Measurements from ENCODE around the gene NRDE2.

Gene NRDE2, protein sequence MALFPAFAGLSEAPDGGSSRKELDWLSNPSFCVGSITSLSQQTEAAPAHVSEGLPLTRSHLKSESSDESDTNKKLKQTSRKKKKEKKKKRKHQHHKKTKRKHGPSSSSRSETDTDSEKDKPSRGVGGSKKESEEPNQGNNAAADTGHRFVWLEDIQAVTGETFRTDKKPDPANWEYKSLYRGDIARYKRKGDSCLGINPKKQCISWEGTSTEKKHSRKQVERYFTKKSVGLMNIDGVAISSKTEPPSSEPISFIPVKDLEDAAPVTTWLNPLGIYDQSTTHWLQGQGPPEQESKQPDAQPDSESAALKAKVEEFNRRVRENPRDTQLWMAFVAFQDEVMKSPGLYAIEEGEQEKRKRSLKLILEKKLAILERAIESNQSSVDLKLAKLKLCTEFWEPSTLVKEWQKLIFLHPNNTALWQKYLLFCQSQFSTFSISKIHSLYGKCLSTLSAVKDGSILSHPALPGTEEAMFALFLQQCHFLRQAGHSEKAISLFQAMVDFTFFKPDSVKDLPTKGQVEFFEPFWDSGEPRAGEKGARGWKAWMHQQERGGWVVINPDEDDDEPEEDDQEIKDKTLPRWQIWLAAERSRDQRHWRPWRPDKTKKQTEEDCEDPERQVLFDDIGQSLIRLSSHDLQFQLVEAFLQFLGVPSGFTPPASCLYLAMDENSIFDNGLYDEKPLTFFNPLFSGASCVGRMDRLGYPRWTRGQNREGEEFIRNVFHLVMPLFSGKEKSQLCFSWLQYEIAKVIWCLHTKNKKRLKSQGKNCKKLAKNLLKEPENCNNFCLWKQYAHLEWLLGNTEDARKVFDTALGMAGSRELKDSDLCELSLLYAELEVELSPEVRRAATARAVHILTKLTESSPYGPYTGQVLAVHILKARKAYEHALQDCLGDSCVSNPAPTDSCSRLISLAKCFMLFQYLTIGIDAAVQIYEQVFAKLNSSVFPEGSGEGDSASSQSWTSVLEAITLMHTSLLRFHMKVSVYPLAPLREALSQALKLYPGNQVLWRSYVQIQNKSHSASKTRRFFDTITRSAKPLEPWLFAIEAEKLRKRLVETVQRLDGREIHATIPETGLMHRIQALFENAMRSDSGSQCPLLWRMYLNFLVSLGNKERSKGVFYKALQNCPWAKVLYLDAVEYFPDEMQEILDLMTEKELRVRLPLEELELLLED

DNA sequence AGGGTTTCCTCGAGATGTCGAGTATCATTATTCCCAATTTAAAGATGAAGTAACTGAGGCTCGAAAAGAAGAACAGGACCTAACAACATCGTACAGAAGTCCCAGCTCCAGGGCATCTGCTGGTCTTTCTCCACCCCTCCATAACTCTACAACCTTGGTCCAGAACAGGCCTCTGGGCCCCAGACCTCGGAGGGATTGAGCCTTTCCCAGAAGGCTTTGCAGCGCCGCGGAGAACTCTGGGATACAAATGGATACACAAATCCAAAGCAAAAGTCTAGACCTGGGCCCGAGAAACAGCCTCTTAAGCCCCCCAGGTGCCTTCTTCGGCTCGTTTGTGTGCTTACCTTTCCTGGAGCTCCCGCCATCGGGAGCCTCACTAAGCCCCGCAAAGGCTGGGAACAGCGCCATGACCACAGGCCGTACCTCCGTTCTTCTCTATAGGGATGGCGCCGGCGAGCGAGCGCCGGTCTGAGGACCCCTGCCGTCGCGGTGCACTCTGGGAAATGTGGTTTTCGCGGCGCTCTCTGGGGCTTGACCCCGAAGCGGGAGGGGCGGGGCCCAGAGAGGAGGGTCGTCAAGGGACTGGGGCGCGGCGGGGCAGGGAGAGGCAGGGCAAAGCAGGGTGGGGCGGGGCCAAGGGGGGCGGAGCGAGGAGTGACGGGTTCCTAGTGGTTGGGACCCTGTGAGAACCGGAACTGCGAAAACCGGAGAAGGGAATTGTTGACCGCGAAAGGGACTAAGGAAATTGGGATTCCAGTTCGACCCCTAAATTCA, at the start of gene NRDE2:
NRDE2 (minus strand) TSS at position 445 of the 774 bp plus-strand sequence; CDS start at position 408, 37 bp downstream.
- TF ChIP-seq, protein P1, sequence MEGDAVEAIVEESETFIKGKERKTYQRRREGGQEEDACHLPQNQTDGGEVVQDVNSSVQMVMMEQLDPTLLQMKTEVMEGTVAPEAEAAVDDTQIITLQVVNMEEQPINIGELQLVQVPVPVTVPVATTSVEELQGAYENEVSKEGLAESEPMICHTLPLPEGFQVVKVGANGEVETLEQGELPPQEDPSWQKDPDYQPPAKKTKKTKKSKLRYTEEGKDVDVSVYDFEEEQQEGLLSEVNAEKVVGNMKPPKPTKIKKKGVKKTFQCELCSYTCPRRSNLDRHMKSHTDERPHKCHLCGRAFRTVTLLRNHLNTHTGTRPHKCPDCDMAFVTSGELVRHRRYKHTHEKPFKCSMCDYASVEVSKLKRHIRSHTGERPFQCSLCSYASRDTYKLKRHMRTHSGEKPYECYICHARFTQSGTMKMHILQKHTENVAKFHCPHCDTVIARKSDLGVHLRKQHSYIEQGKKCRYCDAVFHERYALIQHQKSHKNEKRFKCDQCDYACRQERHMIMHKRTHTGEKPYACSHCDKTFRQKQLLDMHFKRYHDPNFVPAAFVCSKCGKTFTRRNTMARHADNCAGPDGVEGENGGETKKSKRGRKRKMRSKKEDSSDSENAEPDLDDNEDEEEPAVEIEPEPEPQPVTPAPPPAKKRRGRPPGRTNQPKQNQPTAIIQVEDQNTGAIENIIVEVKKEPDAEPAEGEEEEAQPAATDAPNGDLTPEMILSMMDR (IDR thresholded peaks at IDR 0.05; ENCODE audit: low read depth, low read length): no peak
- peak; percentile 89 for DNase-seq (ENCODE audit: extremely low read depth, low read depth)

DNA sequence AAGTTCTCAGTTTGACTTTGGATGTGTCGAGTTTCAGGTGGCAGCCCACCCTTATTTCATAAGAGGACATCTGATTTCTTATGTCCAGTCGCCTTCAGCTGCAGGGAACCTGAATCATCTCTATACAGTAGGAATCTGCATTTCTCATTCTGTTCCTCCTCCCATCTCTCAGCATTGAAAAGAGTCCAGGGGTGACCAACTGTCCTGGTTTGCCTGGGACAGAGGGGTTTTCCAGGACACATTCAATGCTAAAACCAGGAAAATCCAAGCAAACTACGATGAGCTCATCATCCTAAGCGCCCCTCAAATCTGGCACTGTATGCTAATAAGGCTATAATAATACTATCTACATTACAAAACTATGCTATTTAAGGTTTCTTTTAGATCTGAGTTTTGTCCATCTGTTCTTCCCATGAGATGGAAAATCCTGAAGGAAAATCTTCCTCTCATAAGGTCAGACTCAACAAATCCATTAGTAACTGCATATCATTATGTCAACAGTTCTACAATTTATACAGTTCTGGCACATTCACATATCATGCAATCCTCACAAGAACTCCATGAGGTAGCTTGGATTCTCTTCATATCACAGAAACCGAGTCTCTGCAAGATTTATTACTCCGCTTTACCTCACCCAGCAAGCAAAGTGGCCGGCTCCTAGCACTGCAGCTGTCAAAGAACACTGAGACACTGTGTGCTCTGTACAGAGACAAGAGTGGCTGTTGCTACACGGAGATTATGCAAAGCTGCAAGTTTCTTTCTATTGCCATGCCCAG, 49.5 kb upstream of the NRDE2 start:
- TF ChIP-seq, protein P1 (IDR thresholded peaks at IDR 0.05; ENCODE audit: low read depth, low read length): no peak
- no peak for DNase-seq (ENCODE audit: extremely low read depth, low read depth)

DNA sequence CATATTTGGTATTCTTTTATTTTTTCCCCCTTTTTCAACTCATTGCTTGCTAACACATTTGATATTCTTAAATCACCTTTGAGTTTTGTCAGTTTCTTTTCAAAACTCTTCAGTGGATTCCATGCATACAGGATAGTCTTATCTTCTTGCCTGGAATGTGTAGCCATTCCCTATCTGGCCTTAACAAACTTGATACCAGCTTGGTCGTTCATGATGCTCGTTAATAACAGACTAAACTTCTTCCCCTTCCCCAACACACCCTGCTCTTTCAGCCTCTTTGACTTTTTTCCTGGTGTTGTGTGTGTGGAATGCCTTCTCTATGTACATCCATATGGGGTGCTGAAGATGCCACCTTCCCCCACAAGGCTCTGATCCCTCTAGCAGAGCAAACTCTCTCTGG, 47.4 kb upstream of the NRDE2 start:
- no peak for DNase-seq (ENCODE audit: extremely low read depth, low read depth)
- TF ChIP-seq, protein P1 (IDR thresholded peaks at IDR 0.05; ENCODE audit: low read depth, low read length): no peak

DNA sequence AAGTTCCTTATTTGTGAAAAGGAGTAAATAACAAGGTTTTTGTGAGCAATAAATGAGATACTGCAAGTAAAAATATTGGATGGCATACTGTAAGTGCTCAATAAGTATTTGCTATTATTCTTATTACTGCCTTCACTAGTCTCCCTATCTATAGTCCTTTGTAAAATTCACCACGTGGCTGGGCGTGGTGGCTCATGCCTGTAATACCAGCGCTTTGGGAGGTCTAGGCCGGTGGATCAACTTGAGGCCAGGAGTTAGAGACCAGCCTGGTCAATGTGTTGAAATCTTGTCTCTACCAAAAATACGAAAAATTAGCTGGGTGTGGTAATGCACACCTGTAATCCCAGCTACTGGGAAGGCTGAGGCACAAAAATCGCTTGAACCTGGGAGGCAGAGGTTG, 46.5 kb upstream of the NRDE2 start:
- TF ChIP-seq, protein P1 (IDR thresholded peaks at IDR 0.05; ENCODE audit: low read depth, low read length): no peak
- no peak for DNase-seq (ENCODE audit: extremely low read depth, low read depth)

DNA sequence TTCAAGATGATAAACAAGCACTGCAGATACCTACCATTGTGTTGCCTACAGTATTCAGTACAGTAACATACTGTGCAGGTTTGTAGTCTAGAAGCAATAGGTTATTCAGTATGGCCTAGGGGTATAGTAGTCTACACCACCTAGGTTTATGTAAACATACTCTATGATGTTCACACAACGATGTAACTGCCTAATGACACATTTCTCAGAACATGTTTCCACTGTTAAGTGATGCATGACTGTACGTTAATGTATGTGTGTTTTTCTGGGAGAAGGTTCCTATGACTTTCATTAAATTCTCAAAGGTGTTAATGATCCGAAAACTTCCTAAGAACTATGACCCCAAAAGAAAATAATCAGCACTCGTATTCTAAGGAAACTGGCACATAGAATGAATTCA, 44.2 kb upstream of the NRDE2 start:
- TF ChIP-seq, protein P1 (IDR thresholded peaks at IDR 0.05; ENCODE audit: low read depth, low read length): no peak
- DNase-seq (ENCODE audit: extremely low read depth, low read depth): no peak

DNA sequence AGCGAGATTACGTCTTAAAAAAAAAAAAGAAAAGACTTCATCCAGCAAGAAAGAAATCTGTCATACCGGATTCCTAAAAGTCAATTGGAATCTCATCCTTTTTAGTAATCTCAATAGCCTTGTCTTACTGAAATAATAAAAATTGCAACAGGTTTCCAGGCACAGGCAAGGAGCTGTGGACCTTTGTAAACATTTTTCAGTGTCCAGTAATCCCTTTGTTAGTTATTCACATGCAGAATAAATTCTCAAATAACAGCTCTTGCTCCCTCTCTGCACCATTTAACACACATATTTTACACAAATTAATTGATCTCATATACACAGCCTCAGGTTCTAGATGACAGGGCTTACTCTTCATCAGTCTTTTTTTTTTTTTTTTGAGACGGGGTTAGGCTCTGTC, 43.1 kb upstream of the NRDE2 start:
- TF ChIP-seq, protein P1 (IDR thresholded peaks at IDR 0.05; ENCODE audit: low read depth, low read length): no peak
- no peak for DNase-seq (ENCODE audit: extremely low read depth, low read depth)
